KMS-11 (cell line): Measurements from ENCODE around the gene ADAMTS17.

Experiments used
- H2AFZ ChIP-seq: fragments of 200-600 bp; sonication (generic); 2 replicates; pipeline ENCODE4 v1.6.1; 2016; ENCODE audit warnings: antibody characterized with exemption, mixed run types, low read depth
- H3K27ac ChIP-seq: fragments of 200-600 bp; sonication (generic); 2 replicates; pipeline ENCODE4 v1.6.1; 2016; ENCODE audit warnings: mild to moderate bottlenecking, mixed run types
- H3K27me3 ChIP-seq: fragments of 200-600 bp; sonication (generic); 2 replicates; pipeline ENCODE4 v1.6.1; 2017; ENCODE audit warnings: mild to moderate bottlenecking, low read depth, mixed run types, moderate library complexity; ENCODE audit not compliant: insufficient read depth
- H3K36me3 ChIP-seq: fragments of 200-600 bp; sonication (generic); 2 replicates; pipeline ENCODE4 v1.6.1; 2017; ENCODE audit warnings: mild to moderate bottlenecking, mixed run types; ENCODE audit not compliant: insufficient read depth
- H3K4me1 ChIP-seq: fragments of 200-600 bp; sonication (generic); 2 replicates; pipeline ENCODE4 v1.6.1; 2016; ENCODE audit warnings: mild to moderate bottlenecking, low read depth, mixed run types; ENCODE audit not compliant: poor library complexity, severe bottlenecking
- H3K4me2 ChIP-seq: fragments of 200-600 bp; sonication (generic); 2 replicates; pipeline ENCODE4 v1.7.0; 2016; ENCODE audit warnings: mild to moderate bottlenecking, mixed run types
- H3K4me3 ChIP-seq: fragments of 200-600 bp; sonication (generic); IDR thresholded peaks from 2 replicates; pipeline ENCODE4 v1.6.1; 2017; ENCODE audit warnings: low read depth, low read length, mixed read lengths; ENCODE audit not compliant: insufficient read depth
- H3K79me2 ChIP-seq: fragments of 200-600 bp; sonication (generic); 2 replicates; pipeline ENCODE4 v1.6.1; 2016; ENCODE audit warnings: low read depth, mixed run types; ENCODE audit not compliant: insufficient read depth
- H3K9ac ChIP-seq: fragments of 200-600 bp; sonication (generic); 2 replicates; pipeline ENCODE4 v1.6.1; 2016; ENCODE audit warnings: mild to moderate bottlenecking, mixed run types
- H4K20me1 ChIP-seq: fragments of 200-600 bp; sonication (generic); 2 replicates; pipeline ENCODE4 v1.6.1; 2016; ENCODE audit warnings: mild to moderate bottlenecking, mixed run types; ENCODE audit not compliant: insufficient read depth
- CTCF ChIP-seq: fragments of 200-600 bp; sonication (generic); conservative IDR thresholded peaks from 2 replicates; pipeline ENCODE4 v1.6.1; 2017; ENCODE audit warnings: low read depth, mild to moderate bottlenecking, antibody characterized with exemption, low read length, moderate library complexity, mixed read lengths

ADAMTS17 gene

DNA sequence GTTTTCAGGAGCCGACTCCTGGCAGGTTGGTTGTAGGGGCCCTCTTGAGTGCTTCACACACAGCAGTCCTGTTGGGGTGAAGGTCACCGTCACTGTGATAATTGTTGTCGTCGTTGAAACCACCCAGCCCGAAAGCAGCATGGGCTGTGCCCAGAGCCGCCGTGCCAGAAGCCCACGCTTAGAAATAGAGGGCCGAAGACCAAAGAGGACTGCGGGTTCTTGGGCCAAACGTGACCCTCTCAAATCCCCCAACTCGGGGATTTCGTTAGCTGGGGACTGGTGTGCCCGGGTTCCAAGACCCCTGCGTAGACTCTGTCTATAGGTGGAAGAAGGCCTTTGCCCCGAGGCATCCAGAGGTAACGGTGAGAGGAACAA, 7.5 kb upstream of the ADAMTS17 start:
- H2AFZ ChIP-seq = peak overlapping the region; percentile 100
- H3K27me3 ChIP-seq = no peaks in the 10 kb centered on the region
- H3K36me3 ChIP-seq = no peaks in the 10 kb centered on the region
- no peak for TF ChIP-seq CTCF
- H3K4me3 ChIP-seq = no peak overlapping the region
- no peaks in the 10 kb centered on the region for H4K20me1 ChIP-seq
- H3K79me2 ChIP-seq = no peaks in the 10 kb centered on the region
- peak overlapping the region; percentile 77; the same call in 1 of the 2 replicates for H3K4me2 ChIP-seq
- H3K4me1 ChIP-seq = peaks cover 11% of the 10 kb centered on the region
- no peak overlapping the region; the same call in 1 of the 2 replicates for H3K9ac ChIP-seq
- no peak overlapping the region for H3K27ac ChIP-seq

DNA sequence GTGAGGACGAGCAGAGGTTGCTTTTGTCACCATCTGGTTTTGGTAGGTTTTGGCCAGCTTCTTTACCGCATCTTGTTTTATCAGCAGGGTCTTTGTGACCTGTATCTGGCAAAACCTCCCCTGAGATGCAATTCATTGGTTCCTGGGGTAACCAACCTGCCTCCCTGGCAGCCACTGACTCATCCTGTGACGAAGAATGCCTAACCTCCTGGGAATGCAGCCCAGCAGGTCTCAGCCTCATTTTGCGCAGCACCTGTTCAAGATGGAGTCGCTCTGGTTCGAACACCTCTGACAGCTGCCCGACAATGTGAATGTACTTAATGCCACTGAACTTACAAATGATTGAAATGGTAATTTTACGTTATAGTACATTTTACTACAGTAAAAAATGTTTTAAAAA, 6.8 kb upstream of the ADAMTS17 start:
- no peak overlapping the region for H3K4me3 ChIP-seq
- no peak overlapping the region for H3K9ac ChIP-seq
- H3K36me3 ChIP-seq = no peaks in the 10 kb centered on the region
- peaks cover 11% of the 10 kb centered on the region for H3K4me1 ChIP-seq
- no peak overlapping the region for H2AFZ ChIP-seq
- H3K4me2 ChIP-seq = no peak overlapping the region
- H3K27ac ChIP-seq = no peak overlapping the region
- H3K79me2 ChIP-seq = no peaks in the 10 kb centered on the region
- no peak for TF ChIP-seq CTCF
- no peaks in the 10 kb centered on the region for H4K20me1 ChIP-seq
- no peaks in the 10 kb centered on the region for H3K27me3 ChIP-seq

DNA sequence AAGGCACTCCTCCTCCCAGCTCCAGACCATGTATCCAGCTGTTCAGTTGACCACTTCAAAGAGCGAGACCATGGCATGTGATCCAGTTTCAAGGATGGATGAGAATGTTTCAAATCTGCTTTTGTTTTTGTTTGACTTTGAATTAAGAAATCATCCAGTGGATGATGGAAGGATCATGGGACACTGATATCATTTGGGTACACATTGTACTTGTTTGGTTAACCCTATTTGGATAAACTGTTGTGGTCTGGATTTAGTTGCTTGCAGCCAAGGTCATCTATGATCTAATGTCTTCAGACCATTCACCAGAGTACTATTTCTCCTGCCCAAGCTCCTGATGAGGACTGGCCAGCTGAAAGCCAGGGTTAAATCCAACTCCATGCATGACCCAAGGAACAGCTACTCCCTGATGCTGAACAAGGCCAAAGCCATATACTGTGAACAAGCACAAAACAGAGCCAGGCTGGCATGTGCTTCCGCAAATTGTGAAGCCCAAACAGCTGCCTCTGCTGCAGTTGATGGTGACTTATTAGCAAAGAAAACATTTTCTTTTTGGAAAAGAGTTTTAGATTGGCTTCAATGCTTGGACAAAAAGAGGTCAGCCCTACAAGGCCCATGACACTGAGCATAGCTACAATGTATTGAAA, 5.2 kb upstream of the ADAMTS17 start:
- no peak overlapping the region for H3K4me3 ChIP-seq
- peaks cover 11% of the 10 kb centered on the region for H3K4me1 ChIP-seq
- H3K4me2 ChIP-seq = no peak overlapping the region
- no peaks in the 10 kb centered on the region for H3K79me2 ChIP-seq
- H4K20me1 ChIP-seq = no peaks in the 10 kb centered on the region
- H3K36me3 ChIP-seq = no peaks in the 10 kb centered on the region
- no peak for TF ChIP-seq CTCF
- no peak overlapping the region for H3K27ac ChIP-seq
- no peak overlapping the region for H3K9ac ChIP-seq
- no peaks in the 10 kb centered on the region for H3K27me3 ChIP-seq
- no peak overlapping the region for H2AFZ ChIP-seq

DNA sequence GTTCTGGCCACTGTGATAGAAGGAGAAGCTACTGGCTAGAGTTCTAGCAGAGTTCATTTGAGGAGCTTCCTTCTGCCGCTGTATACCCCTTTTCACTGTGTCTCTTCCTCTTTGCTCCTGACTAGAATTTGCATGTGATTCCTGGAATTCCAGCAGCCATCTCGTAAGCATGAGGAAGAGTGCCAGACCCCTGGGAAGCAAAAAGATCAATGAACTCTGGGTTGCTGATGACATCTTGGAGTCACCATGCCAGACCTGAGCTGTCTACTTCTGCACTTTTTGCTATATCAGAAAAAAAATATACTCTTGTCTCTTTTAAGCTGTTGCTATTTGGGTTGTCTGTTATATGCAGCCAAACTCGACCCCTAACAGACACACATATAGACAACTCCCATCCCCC, 3.7 kb upstream of the ADAMTS17 start:
- H3K9ac ChIP-seq = no peak overlapping the region
- H3K36me3 ChIP-seq = no peaks in the 10 kb centered on the region
- no peak overlapping the region for H3K4me2 ChIP-seq
- no peaks in the 10 kb centered on the region for H4K20me1 ChIP-seq
- TF ChIP-seq CTCF = no peak
- no peaks in the 10 kb centered on the region for H3K79me2 ChIP-seq
- H2AFZ ChIP-seq = no peak overlapping the region
- no peak overlapping the region for H3K4me3 ChIP-seq
- no peaks in the 10 kb centered on the region for H3K27me3 ChIP-seq
- peaks cover under 1% of the 10 kb centered on the region for H3K4me1 ChIP-seq
- no peak overlapping the region for H3K27ac ChIP-seq
